Heart right ventricle (tissue), 16 donors: ENCODE results near the gene IFNL3. TPM values are rescaled to one million over a fixed set of nuclear protein-coding genes. Genes with fewer than 3 reads are reported as not detected.

Source experiments
- ATAC-seq, 8 donors: fragments of 200-7000 bp; cut with Tn5 transposase; one replicate each; pipeline ENCODE4 v1.9.1; 2020; ENCODE audit warnings: mild to moderate bottlenecking in 8 of 8, moderate library complexity in 8 of 8, moderate number of reproducible peaks in 1 of 8
- DNase-seq, 2 donors: peaks; one replicate each; pipeline ENCODE4 v3.0.0-alpha.2; 2020
- H3K27ac ChIP-seq, 10 donors: fragments of 200-600 bp; sonication (generic) in 2 of 10; one replicate each; pipeline versions ENCODE4 v1.5.0 to v1.8.0; 2020 to 2022; ENCODE audit warnings: mild to moderate bottlenecking in 3 of 10
- H3K27me3 ChIP-seq, 7 donors: fragments of 200-600 bp; one replicate each; pipeline ENCODE4 v1.8.0; 2021 to 2022; ENCODE audit warnings: mild to moderate bottlenecking in 2 of 7
- H3K36me3 ChIP-seq, 9 donors: fragments of 200-600 bp; sonication (generic) in 1 of 9; one replicate each; pipeline versions ENCODE4 v1.5.0 to v1.8.0; 2020 to 2022; ENCODE audit warnings: mild to moderate bottlenecking in 2 of 9
- H3K4me1 ChIP-seq, 9 donors: fragments of 200-600 bp; sonication (generic) in 1 of 9; one replicate each; pipeline versions ENCODE4 v1.5.0 to v1.8.0; 2020 to 2022; ENCODE audit warnings: mild to moderate bottlenecking in 4 of 9
- H3K4me3 ChIP-seq, 10 donors: fragments of 200-600 bp; sonication (generic) in 2 of 10; one replicate each; pipeline versions ENCODE4 v1.5.0 to v1.8.0; 2020 to 2022; ENCODE audit warnings: mild to moderate bottlenecking in 7 of 10, moderate library complexity in 2 of 10
- H3K9me3 ChIP-seq, 11 donors: fragments of 200-600 bp in 10 of 11; sonication (generic) in 2 of 11; one replicate each; pipeline versions ENCODE4 v1.5.0 to v1.8.0; 2013 to 2022; ENCODE audit warnings: mild to moderate bottlenecking in 2 of 11, control low read depth in 1 of 11, moderate library complexity in 1 of 11
- WGBS, 2 donors: extraction: QIAGEN DNeasy Blood & Tissue Kit; methylation state at CpG; one replicate each; pipeline ENCODE4 v1.1.7; 2013; ENCODE audit warnings: inconsistent platforms in 1 of 2; 5-methylcytosine and 5-hydroxymethylcytosine counted together
- intact Hi-C, 10 donors: fragments of 100-400 bp; cut with DNase I; formaldehyde crosslinking; loops; one replicate each; pipeline versions ENCODE4 v1.11.1 to v1.14.2; 2022
- polyA plus RNA-seq, 2 donors: library from polyadenylated mRNA; stranded (reverse); fragments of 200-250 nt; gene quantifications; one replicate each; pipeline ENCODE4 v1.2.3, GENCODE V29; 2013
- total RNA-seq, 10 donors: library from RNA; stranded (reverse); fragmentation: NEBNext Ultra II Directional in 3 of 10; extraction: Animal tissue kit (Norgen Biotek cat#: 25700) in 3 of 10; gene quantifications; one replicate each; pipeline versions ENCODE4 v1.2.1 to v1.2.4, GENCODE V29; 2021 to 2023
- TF ChIP-seq, protein P1 (sequence below), 9 donors: fragments of 200-600 bp; sonication (generic) in 2 of 9; IDR thresholded peaks; one replicate each; pipeline versions ENCODE4 v1.5.0 to v1.8.0; 2021 to 2022; ENCODE audit warnings: antibody characterized with exemption in 9 of 9, mild to moderate bottlenecking in 5 of 9, moderate library complexity in 1 of 9
- donor health status: Arrhythmogenic right ventricular cardiomyopathy.
- donor health status: ischemic (EF 13 %, LVEDD 7.1; RV severe dilation, severe dysfunction).
- donor health status: healthy with polysubstance abuse.
- donor health status: DM: no; HTN: yes; CAD: no.
- donor health status: DM: no; HTN: no; CAD: no.
- donor health status: ischemic (EF 25% LVEDD 6.9; RV normal size, moderate dysfunction).
- donor health status: ischemic (EF 25% LVEDD 5.7; RV mildly dilated, moderate dysfunction).
- donor health status: healthy.
- donor health status: DM: yes; HTN: yes; CAD: no.
- donor health status: Ischemic cardiomyopathy.
- donor health status: ischemic (EF 35%, LVEDD 5.7; RV mildly dilated, moderate dysfunction).
- donor health status: nonischemic (EF 11% LVEDD 7.7; RV severe dilation, severe dysfunction).
- donor health status: DM: yes; HTN: yes; CAD: no.
- donor health status: PGD.
- donor health status: ischemic (EF 29% LVEDD 5.4; RV normal size, mild dysfunction).
- donor health status: nonischemic (EF 23%, LVEDD 6.1; RV moderate dilation, normal function).

Gene IFNL3
- total and polyA plus RNA-seq, 12 donors: not detected

DNA sequence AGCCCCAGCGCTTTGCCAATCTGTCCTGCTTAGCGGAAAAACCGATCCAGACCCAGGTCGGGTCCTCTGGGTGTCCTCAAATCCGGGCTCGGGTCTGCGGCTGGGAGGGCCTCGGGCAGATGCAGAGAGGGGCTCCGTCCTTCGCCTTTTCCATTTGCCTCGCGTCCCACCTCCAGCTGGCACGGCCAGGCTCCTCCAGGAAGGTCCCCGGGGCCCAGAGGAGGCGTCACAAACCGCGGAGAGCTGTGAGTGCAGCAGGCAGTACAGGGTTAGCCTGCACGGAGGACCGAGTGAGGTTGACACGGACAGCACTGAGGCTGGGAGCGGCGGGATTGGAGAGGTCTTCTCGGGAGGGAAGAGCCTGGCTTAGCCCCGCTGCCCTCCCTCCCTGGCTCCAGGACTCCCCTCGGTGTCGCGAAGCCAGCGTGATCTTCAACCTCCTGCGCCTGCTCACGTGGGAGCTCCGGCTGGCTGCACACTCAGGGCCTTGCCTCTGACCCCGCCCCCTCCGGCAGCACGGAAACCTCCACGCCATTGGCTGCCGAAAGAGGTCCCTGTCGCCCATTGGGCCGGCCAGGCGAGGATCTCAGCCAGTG lies 20.6 kb upstream of the IFNL3 start:
- 26 to 28% methylated on average over 39 of the region's 39 CpGs for WGBS, 2 donors
- ATAC-seq (peak in 1 of 8 donors; percentile 29), DNase-seq (no peak)
- peaks cover 14 to 83% (median 72%) of the 10 kb centered on the region in 7 donors for H3K27me3 ChIP-seq
- peaks cover 0 to 10% (median 0%) of the 10 kb centered on the region in 9 donors for H3K4me1 ChIP-seq
- H3K9me3 ChIP-seq: no peaks in the 10 kb centered on the region
- intact Hi-C loops: no loop called here
- H3K27ac ChIP-seq: no peak overlapping the region
- TF ChIP-seq, protein P1, sequence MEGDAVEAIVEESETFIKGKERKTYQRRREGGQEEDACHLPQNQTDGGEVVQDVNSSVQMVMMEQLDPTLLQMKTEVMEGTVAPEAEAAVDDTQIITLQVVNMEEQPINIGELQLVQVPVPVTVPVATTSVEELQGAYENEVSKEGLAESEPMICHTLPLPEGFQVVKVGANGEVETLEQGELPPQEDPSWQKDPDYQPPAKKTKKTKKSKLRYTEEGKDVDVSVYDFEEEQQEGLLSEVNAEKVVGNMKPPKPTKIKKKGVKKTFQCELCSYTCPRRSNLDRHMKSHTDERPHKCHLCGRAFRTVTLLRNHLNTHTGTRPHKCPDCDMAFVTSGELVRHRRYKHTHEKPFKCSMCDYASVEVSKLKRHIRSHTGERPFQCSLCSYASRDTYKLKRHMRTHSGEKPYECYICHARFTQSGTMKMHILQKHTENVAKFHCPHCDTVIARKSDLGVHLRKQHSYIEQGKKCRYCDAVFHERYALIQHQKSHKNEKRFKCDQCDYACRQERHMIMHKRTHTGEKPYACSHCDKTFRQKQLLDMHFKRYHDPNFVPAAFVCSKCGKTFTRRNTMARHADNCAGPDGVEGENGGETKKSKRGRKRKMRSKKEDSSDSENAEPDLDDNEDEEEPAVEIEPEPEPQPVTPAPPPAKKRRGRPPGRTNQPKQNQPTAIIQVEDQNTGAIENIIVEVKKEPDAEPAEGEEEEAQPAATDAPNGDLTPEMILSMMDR (IDR thresholded peaks at IDR 0.05): no peak
- no peaks in the 10 kb centered on the region for H3K36me3 ChIP-seq
- H3K4me3 ChIP-seq: no peak overlapping the region

- intact Hi-C loops: no loop called here
- DNase-seq (no peak), ATAC-seq (peak in 4 of 8 donors; percentile 28 to 50 (median 36))
- Histone ChIP-seq H3K27me3 (peaks cover 14 to 86% (median 76%) of the 10 kb centered on the region in 7 donors), H3K4me3 (no peak overlapping the region), H3K36me3 (no peaks in the 10 kb centered on the region), H3K4me1 (peaks cover 0 to 10% (median 0%) of the 10 kb centered on the region in 9 donors), H3K9me3 (no peaks in the 10 kb centered on the region), H3K27ac (no peak overlapping the region)
- TF ChIP-seq, protein P1 (IDR thresholded peaks at IDR 0.05): no peak
- 3% methylated on average over 97 to 102 of the region's 102 CpGs for WGBS, 2 donors
Observed at GRCh38 chr19:39264306-39265290, 19.8 kb upstream of the IFNL3 start.

GRCh38 chr19:39263912-39264305 lies 19.1 kb upstream of the IFNL3 start:
- WGBS, 2 donors: 10 to 15% methylated on average over 17 of the region's 17 CpGs
- DNase-seq: no peak

DNA sequence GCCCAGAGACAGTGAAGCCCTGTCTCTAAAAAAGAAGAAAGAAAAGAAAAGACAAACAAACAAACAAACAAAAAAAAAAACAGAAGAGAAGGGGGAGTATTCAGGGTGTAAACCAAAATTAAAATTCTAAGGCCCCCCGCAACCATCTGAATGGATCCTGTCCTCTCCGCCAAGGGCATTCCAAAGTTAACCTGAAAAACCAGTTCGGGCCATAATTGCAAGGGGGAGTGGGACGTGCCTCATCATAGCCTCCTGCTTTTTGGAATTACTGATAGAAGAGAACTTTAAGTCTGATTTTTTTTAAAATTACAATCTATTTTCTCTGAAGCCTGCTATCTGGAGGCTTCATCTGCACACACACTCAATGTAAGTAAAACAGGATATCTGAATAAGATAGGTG lies 17.7 kb upstream of the IFNL3 start:
- DNase-seq (no peak), ATAC-seq (no peak)
- Histone ChIP-seq H3K27me3 (peaks cover 14 to 89% (median 80%) of the 10 kb centered on the region in 7 donors), H3K9me3 (no peaks in the 10 kb centered on the region), H3K4me1 (peaks cover 0 to 10% (median 0%) of the 10 kb centered on the region in 9 donors), H3K36me3 (no peaks in the 10 kb centered on the region), H3K4me3 (no peak overlapping the region), H3K27ac (no peak overlapping the region)
- intact Hi-C loops: no loop called here
- WGBS, 2 donors: 90 to 92% methylated on average over 4 of the region's 4 CpGs
- TF ChIP-seq, protein P1 (IDR thresholded peaks at IDR 0.05): no peak

More at GRCh38 chr19:39263912-39264305, 19.1 kb upstream of the IFNL3 start:
- H3K4me3 ChIP-seq: no peak overlapping the region
- no peaks in the 10 kb centered on the region for H3K36me3 ChIP-seq
- H3K27me3 ChIP-seq: peaks cover 14 to 86% (median 73%) of the 10 kb centered on the region in 7 donors
- intact Hi-C loops: no loop called here
- no peak overlapping the region for H3K27ac ChIP-seq
- H3K9me3 ChIP-seq: no peaks in the 10 kb centered on the region
- peaks cover 0 to 10% (median 0%) of the 10 kb centered on the region in 9 donors for H3K4me1 ChIP-seq
- TF ChIP-seq, protein P1 (IDR thresholded peaks at IDR 0.05): no peak
- peak in 1 of 8 donors; percentile 48 for ATAC-seq
